MM.1S (cell line): ENCODE data around the gene PGK2.

Experiments
- DNase-seq: peaks from one replicate; pipeline ENCODE4 v3.0.0-alpha.2; 2015
- H2AFZ ChIP-seq: fragments of 300-600 bp; sonication (generic); 2 replicates; pipeline ENCODE4 v1.6.0; 2016; ENCODE audit warnings: antibody characterized with exemption, low read length
- H3F3A ChIP-seq: fragments of 300-600 bp; sonication (generic); 2 replicates; pipeline ENCODE4 v1.6.1; 2016; ENCODE audit warnings: mild to moderate bottlenecking, antibody characterized with exemption, low read length, moderate library complexity, mixed read lengths; ENCODE audit not compliant: insufficient read depth
- H3K27ac ChIP-seq: fragments of 300-600 bp; sonication (generic); 2 replicates; pipeline ENCODE4 v1.5.1; 2016; ENCODE audit warnings: mild to moderate bottlenecking, low read length
- H3K27me3 ChIP-seq: fragments of 300-600 bp; sonication (generic); replicated peaks from 2 replicates; pipeline ENCODE4 v1.6.0; 2016; ENCODE audit warnings: low read length; ENCODE audit not compliant: insufficient read depth
- H3K36me3 ChIP-seq: fragments of 300-600 bp; sonication (generic); replicated peaks from 2 replicates; pipeline ENCODE4 v1.6.1; 2016; ENCODE audit warnings: mild to moderate bottlenecking, low read length, mixed read lengths; ENCODE audit not compliant: insufficient read depth
- H3K4me1 ChIP-seq: fragments of 300-600 bp; sonication (generic); 2 replicates; pipeline ENCODE4 v1.6.1; 2016; ENCODE audit warnings: low read length, mixed read lengths
- H3K4me2 ChIP-seq: fragments of 300-600 bp; sonication (generic); 2 replicates; pipeline ENCODE4 v1.6.0; 2016; ENCODE audit warnings: low read depth, low read length
- H3K4me3 ChIP-seq: fragments of 300-600 bp; sonication (generic); 2 replicates; pipeline ENCODE4 v1.5.1; 2016; ENCODE audit warnings: low read length, mixed read lengths
- H3K79me2 ChIP-seq: fragments of 300-600 bp; sonication (generic); 2 replicates; pipeline ENCODE4 v1.6.1; 2016; ENCODE audit warnings: mixed run types, low read length, mixed read lengths
- H3K9ac ChIP-seq: fragments of 300-600 bp; sonication (generic); 2 replicates; pipeline ENCODE4 v1.6.1; 2016; ENCODE audit warnings: low read length, mixed read lengths
- H3K9me2 ChIP-seq: fragments of 300-600 bp; sonication (generic); replicated peaks from 2 replicates; pipeline ENCODE4 v1.6.1; 2016; ENCODE audit warnings: mild to moderate bottlenecking, low read length, mixed read lengths; ENCODE audit not compliant: insufficient read depth
- H3K9me3 ChIP-seq: fragments of 300-600 bp; sonication (generic); replicated peaks from 2 replicates; pipeline ENCODE4 v1.6.1; 2016; ENCODE audit warnings: mild to moderate bottlenecking, low read length, mixed read lengths; ENCODE audit not compliant: insufficient read depth
- H4K20me1 ChIP-seq: fragments of 300-600 bp; sonication (generic); 2 replicates; pipeline ENCODE4 v1.6.1; 2016; ENCODE audit warnings: mild to moderate bottlenecking, low read length, moderate library complexity, mixed read lengths; ENCODE audit not compliant: insufficient read depth
- EZH2 ChIP-seq: fragments of 300-600 bp; sonication (generic); optimal IDR thresholded peaks from 2 replicates; pipeline ENCODE3; 2017; ENCODE audit warnings: low read depth, mild to moderate bottlenecking, antibody characterized with exemption, low read length, mixed read lengths
- EZH2phosphoT487 ChIP-seq: fragments of 300-600 bp; sonication (generic); IDR thresholded peaks from 2 replicates; pipeline ENCODE4 v1.6.1; 2018; ENCODE audit warnings: antibody characterized with exemption, low read length
- TF ChIP-seq, protein P1 (sequence below): fragments of 300-600 bp; sonication (generic); IDR thresholded peaks from 2 replicates; pipeline ENCODE4 v1.5.1; 2016; ENCODE audit warnings: antibody characterized with exemption, low read length, mixed read lengths

PGK2 gene

DNA sequence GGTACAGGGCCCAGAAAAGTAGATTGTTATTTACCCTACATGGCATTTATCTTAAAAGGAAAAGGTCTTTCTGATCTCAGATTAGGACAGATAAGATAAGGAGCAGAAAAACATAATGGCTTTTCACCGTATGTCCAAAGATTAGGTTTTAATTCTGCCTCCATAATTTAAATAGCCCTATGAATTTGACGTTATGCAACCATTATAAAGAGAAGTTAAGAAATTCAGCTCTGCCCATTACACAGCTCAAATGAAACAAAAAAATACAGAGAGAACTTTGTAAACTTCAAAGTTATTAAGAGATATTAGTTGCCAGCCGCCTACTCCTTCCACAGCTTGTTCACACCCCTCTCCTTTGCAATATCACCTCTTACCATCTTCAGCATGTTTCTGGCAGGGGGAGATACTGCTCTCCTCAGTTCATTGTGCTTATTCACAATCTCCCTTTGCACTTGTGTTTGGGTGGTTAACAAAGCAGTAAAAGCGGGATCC, 51.0 kb downstream of the PGK2 start:
- H3K9me3 ChIP-seq = no peaks in the 10 kb centered on the region
- DNase-seq = no peak
- no peaks in the 10 kb centered on the region for H3K36me3 ChIP-seq
- no peak overlapping the region for H2AFZ ChIP-seq
- TF ChIP-seq EZH2phosphoT487 (no peak), EZH2 (no peak)
- TF ChIP-seq, protein P1, sequence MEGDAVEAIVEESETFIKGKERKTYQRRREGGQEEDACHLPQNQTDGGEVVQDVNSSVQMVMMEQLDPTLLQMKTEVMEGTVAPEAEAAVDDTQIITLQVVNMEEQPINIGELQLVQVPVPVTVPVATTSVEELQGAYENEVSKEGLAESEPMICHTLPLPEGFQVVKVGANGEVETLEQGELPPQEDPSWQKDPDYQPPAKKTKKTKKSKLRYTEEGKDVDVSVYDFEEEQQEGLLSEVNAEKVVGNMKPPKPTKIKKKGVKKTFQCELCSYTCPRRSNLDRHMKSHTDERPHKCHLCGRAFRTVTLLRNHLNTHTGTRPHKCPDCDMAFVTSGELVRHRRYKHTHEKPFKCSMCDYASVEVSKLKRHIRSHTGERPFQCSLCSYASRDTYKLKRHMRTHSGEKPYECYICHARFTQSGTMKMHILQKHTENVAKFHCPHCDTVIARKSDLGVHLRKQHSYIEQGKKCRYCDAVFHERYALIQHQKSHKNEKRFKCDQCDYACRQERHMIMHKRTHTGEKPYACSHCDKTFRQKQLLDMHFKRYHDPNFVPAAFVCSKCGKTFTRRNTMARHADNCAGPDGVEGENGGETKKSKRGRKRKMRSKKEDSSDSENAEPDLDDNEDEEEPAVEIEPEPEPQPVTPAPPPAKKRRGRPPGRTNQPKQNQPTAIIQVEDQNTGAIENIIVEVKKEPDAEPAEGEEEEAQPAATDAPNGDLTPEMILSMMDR = no peak
- H3K9ac ChIP-seq = no peak overlapping the region
- no peaks in the 10 kb centered on the region for H3K27me3 ChIP-seq
- no peaks in the 10 kb centered on the region for H3K9me2 ChIP-seq
- H4K20me1 ChIP-seq = no peaks in the 10 kb centered on the region
- no peaks in the 10 kb centered on the region for H3K4me1 ChIP-seq
- H3K4me3 ChIP-seq = no peak overlapping the region
- H3F3A ChIP-seq = no peaks in the 10 kb centered on the region
- H3K4me2 ChIP-seq = no peak overlapping the region
- H3K27ac ChIP-seq = no peak overlapping the region
- H3K79me2 ChIP-seq = no peaks in the 10 kb centered on the region
